Fibroblast of skin of back (primary cell): ENCODE data around the gene IPPK.

ENCODE experiments used
- DNase-seq: peaks from one replicate; pipeline ENCODE4 v3.0.0-alpha.2; 2013

IPPK gene

GRCh38 chr9:92685022-92685421 is 15.1 kb upstream of the IPPK start:
- DNase-seq = no peak

DNA sequence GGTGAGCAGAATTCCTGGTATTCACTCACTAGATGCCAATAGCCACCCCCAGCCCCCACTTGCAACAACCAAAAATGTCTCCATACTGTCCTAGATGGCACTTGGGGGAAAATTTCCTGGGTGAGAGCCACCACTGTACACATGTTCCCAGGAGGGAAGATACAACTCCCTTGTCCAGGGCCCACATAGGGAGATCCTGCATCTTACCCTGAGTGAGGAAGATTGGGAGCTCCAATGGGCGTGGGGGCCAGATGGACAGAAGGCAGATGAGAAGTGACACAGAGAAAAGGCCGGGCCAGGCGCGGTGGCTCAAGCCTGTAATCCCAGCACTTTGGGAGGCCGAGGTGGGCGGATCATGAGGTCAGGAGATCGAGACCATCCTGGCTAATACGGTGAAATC is 12.3 kb upstream of the IPPK start:
- DNase-seq = no peak

DNA sequence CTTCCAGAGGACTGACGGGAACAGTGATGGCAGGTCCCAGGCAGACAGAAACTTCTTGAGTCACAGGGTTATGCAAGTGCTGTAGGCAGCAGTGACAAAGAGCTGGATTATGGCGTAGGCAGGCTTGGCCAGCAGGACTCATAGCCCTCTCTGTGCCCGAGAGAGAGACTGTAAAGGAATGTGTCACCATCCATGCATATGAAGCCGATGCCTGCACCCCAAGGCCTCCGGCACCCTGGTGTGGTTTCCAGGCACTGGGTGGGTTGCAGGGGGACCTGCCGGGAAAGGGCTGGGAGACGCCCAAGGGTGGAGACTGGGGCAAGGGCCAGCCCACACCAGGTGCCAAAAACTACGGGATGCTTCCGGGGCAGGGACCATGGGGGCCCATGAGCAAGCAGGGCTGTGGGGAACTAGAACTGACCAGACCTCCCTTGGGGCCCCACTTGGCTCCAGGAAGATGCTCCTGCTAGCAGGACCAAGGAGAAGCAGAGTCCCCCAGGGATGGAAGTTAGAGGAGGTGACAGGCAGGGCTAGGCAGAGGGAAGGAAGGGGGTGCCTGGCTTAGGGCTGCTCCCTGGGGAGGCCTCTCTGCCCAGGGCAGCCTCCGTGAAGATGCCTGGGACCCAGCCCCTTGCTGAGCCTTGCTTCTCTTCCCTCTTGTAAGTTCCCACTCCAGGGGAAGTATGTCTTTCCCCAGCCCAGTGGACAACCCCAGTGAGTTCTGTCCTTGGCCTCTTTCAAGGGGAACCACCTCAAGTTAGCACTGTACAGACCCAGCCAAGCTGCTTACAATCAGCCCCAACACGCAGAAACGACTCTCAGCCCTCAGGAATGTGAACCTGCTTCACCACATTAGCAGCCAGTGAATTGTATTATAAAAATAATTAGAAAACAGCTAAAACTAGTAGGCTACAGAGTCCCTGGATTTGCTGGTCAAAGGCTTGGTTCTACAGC is 10.5 kb upstream of the IPPK start:
- no peak for DNase-seq

GRCh38 chr9:92679413-92680165 is 9.7 kb upstream of the IPPK start:
- no peak for DNase-seq

DNA sequence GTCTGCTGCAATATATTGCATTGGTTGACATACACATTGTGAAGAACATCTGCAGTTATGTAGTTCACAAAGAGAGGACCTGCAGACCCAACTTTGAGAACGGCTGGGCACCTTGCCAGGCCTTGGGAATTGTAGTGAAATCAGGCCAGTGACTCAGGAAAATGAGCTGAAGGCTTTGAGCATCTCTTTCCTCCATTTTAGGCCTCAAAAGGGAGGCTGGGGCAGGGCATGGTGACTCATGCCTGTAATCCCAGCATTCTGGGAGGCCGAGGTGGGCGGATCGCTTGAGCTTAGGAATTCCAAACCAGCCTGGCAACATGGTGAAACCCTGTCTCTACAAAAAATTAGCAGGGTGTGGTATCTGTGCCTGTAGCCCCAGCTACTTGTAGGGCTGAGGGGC is 1.4 kb upstream of the IPPK start:
- peak; percentile 78 for DNase-seq

DNA sequence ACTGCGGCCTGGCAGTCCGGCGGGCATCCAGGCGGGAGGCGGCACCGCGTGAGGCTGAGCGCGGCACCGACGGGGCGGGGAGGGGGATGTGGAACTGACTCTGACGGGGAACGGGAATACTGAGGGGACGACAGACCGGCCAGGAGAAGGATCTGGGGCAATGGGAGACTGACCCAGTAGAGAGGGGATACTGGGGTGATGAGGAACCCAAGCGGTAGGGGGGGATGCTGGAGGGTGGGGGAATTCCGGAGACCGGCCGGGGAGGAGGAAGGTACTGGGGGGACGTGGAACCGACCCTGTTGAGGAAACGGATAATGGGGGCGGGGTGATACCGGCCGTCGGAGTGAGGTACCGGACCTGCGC is 423 bp downstream of the IPPK start:
- peak; percentile 27 for DNase-seq

- DNase-seq = peak; percentile 62
These were observed 995 bp downstream of the IPPK start for GRCh38 chr9:92668746-92669526.

- DNase-seq = no peak
These were observed 2.9 kb downstream of the IPPK start for GRCh38 chr9:92666912-92667532.

DNA sequence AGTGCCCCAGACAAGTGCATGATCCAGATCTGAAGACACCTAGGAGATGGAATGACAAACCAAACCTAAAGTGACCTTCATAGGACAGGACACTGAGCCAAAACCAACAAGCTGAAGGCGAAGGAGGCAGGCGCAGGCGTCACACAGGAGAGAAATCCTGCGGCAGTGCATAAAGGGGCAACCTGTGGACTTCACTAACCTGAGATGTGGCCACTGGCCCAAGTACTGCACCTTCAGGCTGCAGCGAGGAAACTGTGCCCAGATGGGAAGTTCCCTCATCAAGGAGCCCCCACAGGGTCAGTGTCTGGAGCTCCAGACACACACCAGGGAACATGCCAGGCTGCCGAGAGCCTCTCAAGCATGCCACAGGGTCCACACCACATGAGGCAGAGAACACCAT is 3.7 kb downstream of the IPPK start:
- DNase-seq = no peak

- DNase-seq = no peak
These were observed 4.1 kb downstream of the IPPK start for GRCh38 chr9:92665836-92666235.

- DNase-seq = no peak
These were observed 5.4 kb downstream of the IPPK start for GRCh38 chr9:92664394-92665152.

- DNase-seq = no peak
These were observed 6.0 kb downstream of the IPPK start for GRCh38 chr9:92663951-92664350.

DNA sequence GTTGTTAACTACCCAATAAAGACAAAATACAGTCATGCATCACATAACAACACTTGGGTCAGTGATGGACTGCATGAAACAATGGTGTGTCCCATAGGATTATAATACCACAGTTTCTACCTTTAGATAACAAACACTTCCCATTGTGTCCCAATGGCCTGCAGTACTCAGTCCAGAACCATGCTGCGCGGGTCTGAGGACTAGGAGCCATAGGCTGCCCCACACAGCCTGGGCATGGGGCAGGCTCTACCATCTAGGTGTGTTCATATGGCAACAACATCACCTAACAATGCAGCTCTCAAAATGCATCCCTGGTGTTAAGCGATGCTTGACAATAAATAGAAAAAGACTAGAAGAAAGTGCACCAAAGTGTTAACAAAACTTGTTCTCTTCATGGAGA is 6.8 kb downstream of the IPPK start:
- no peak for DNase-seq

DNA sequence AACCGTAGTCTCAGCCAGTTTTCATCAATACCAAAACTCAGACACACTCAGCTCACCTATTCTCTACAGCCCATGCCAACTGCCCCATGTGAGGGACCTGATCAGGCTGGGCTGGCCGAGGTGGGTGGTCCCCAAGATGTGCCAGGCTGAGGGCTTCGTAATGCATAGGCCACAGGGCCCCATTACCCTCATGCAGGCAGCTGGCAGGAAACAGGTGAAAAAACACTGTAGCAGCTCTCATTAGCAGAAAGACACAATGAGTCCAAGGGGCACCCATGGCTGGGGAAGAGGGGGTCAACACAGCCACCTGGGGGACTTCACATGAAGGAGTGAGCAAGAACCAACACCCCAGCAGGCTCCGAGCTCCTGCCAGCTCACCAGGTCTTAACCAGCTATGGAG is 8.2 kb downstream of the IPPK start:
- no peak for DNase-seq

DNA sequence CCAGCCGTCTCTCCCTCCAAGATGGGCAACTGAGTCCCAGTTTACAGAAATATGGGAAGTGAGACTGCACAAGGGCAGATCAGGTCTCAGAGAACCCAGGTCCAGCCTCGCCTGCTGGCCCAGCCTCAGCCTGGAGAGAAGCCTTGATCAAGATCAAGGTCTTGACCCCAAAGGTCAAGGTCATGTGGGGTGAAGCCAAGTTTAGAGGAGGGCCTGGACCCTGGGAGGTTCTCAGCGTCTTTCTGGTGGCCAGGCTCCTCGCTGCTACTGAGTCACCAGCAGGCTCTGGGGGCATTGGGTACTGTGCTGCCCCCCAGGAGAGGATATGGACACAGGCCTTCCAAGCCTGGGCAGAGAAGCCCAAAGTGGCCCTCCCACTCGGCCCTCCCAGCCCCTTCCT is 8.8 kb downstream of the IPPK start:
- DNase-seq = no peak

GRCh38 chr9:92660266-92660665 is 9.7 kb downstream of the IPPK start:
- DNase-seq = no peak

DNA sequence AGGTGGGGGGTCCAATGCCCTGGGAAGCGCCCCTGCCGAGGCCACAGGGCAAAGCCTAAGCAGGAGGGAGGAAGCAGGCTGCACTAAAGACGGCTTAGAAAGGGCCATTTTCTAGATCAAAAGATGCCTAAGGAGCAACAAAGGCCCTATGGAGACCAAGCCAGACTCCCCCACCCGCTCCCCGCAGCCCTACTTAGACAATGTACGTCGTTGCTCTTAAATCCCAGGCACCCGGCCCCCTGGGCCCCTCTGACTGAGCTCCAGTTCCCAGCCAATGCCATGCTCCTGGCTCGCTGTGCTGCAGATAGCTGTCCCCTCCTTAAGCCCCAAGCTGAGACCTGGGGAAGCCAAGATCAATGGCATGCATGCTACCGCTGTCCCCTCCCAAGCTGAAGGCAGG is 10.3 kb downstream of the IPPK start:
- no peak for DNase-seq

DNA sequence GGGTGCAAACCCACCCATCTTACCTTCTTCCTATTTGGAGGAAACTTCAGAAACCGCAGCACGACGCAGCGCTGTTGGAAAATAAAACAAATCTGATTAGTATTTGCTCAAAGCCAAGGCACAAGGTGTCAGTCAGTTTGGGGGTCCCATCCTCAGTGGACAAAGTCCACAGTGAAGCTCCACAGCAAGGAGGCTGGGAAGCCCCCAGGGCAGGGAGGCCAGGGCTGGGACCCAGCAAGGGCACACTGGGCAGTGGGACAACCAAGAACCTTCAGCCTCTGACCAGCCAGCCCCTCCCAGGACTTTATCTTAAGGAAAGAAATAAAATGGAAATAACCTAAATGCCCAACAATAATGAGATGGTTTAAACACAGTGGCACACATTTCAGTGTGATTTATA is 11.3 kb downstream of the IPPK start:
- DNase-seq = no peak

- no peak for DNase-seq
These were observed 11.8 kb downstream of the IPPK start for GRCh38 chr9:92658176-92658575.

GRCh38 chr9:92657296-92658094 is 12.4 kb downstream of the IPPK start:
- no peak for DNase-seq

GRCh38 chr9:92656537-92656925 is 13.4 kb downstream of the IPPK start:
- DNase-seq = no peak
